Mucosa of stomach (tissue), 1 donor: ENCODE measurements around the gene FHIT.

Source experiments
- H3K27me3 ChIP-seq: one replicate; pipeline ENCODE4 v1.7.0; 2013; ENCODE audit warnings: mild to moderate bottlenecking, low read length; ENCODE audit not compliant: control insufficient read depth, insufficient read depth
- H3K36me3 ChIP-seq: one replicate; pipeline ENCODE4 v1.7.0; 2013; ENCODE audit warnings: low read length; ENCODE audit not compliant: control insufficient read depth, insufficient read depth
- H3K4me1 ChIP-seq: one replicate; pipeline ENCODE4 v1.7.0; 2013; ENCODE audit warnings: mild to moderate bottlenecking, low read length; ENCODE audit not compliant: control insufficient read depth, insufficient read depth
- H3K4me3 ChIP-seq: one replicate; pipeline ENCODE4 v1.7.0; 2013; ENCODE audit warnings: low read length
- H3K9ac ChIP-seq: one replicate; pipeline ENCODE4 v1.7.0; 2013; ENCODE audit warnings: mild to moderate bottlenecking, low read length, moderate library complexity
- H3K9me3 ChIP-seq: one replicate; pipeline ENCODE4 v1.7.0; 2013; ENCODE audit warnings: mild to moderate bottlenecking, low read length, moderate library complexity; ENCODE audit not compliant: control insufficient read depth
- donor health status: Pancreatic carcinoma.

FHIT gene

GRCh38 chr3:60887574-60887973 lies 363.7 kb downstream of the FHIT start:
- H3K9ac ChIP-seq, result no peak overlapping the region
- H3K4me1 ChIP-seq, result no peaks in the 10 kb centered on the region
- H3K4me3 ChIP-seq, result no peak overlapping the region
- H3K27me3 ChIP-seq, result no peaks in the 10 kb centered on the region
- no peaks in the 10 kb centered on the region for H3K36me3 ChIP-seq
- no peaks in the 10 kb centered on the region for H3K9me3 ChIP-seq

- no peaks in the 10 kb centered on the region for H3K36me3 ChIP-seq
- no peaks in the 10 kb centered on the region for H3K4me1 ChIP-seq
- H3K9ac ChIP-seq, result no peak overlapping the region
- no peaks in the 10 kb centered on the region for H3K9me3 ChIP-seq
- no peaks in the 10 kb centered on the region for H3K27me3 ChIP-seq
- no peak overlapping the region for H3K4me3 ChIP-seq
Measured at GRCh38 chr3:60886518-60886917, 364.7 kb downstream of the FHIT start.

- Histone ChIP-seq H3K9me3 (no peaks in the 10 kb centered on the region), H3K4me1 (no peaks in the 10 kb centered on the region), H3K9ac (no peak overlapping the region), H3K4me3 (no peak overlapping the region), H3K27me3 (no peaks in the 10 kb centered on the region), H3K36me3 (no peaks in the 10 kb centered on the region)
Measured at GRCh38 chr3:60884005-60884404, 367.2 kb downstream of the FHIT start.

GRCh38 chr3:60877188-60877587 lies 374.1 kb downstream of the FHIT start:
- no peaks in the 10 kb centered on the region for H3K27me3 ChIP-seq
- H3K4me3 ChIP-seq, result no peak overlapping the region
- H3K9me3 ChIP-seq, result no peaks in the 10 kb centered on the region
- H3K36me3 ChIP-seq, result no peaks in the 10 kb centered on the region
- H3K4me1 ChIP-seq, result no peaks in the 10 kb centered on the region
- no peak overlapping the region for H3K9ac ChIP-seq

- no peaks in the 10 kb centered on the region for H3K27me3 ChIP-seq
- no peak overlapping the region for H3K9ac ChIP-seq
- no peaks in the 10 kb centered on the region for H3K9me3 ChIP-seq
- no peaks in the 10 kb centered on the region for H3K36me3 ChIP-seq
- no peaks in the 10 kb centered on the region for H3K4me1 ChIP-seq
- H3K4me3 ChIP-seq, result no peak overlapping the region
Measured at GRCh38 chr3:60870396-60870795, 380.9 kb downstream of the FHIT start.

GRCh38 chr3:60867200-60867599 lies 384.1 kb downstream of the FHIT start:
- H3K27me3 ChIP-seq, result no peaks in the 10 kb centered on the region
- no peaks in the 10 kb centered on the region for H3K4me1 ChIP-seq
- no peaks in the 10 kb centered on the region for H3K9me3 ChIP-seq
- H3K36me3 ChIP-seq, result no peaks in the 10 kb centered on the region
- no peak overlapping the region for H3K9ac ChIP-seq
- no peak overlapping the region for H3K4me3 ChIP-seq

GRCh38 chr3:60856257-60857046 lies 394.8 kb downstream of the FHIT start:
- no peaks in the 10 kb centered on the region for H3K9me3 ChIP-seq
- H3K27me3 ChIP-seq, result no peaks in the 10 kb centered on the region
- H3K4me1 ChIP-seq, result no peaks in the 10 kb centered on the region
- no peaks in the 10 kb centered on the region for H3K36me3 ChIP-seq
- no peak overlapping the region for H3K4me3 ChIP-seq
- H3K9ac ChIP-seq, result no peak overlapping the region

GRCh38 chr3:60855250-60855649 lies 396.0 kb downstream of the FHIT start:
- H3K4me1 ChIP-seq, result no peaks in the 10 kb centered on the region

GRCh38 chr3:60854791-60855190 lies 396.5 kb downstream of the FHIT start:
- H3K27me3 ChIP-seq, result no peaks in the 10 kb centered on the region
- no peaks in the 10 kb centered on the region for H3K9me3 ChIP-seq
- no peaks in the 10 kb centered on the region for H3K4me1 ChIP-seq
- H3K36me3 ChIP-seq, result no peaks in the 10 kb centered on the region
- no peak overlapping the region for H3K4me3 ChIP-seq
- H3K9ac ChIP-seq, result no peak overlapping the region

More at GRCh38 chr3:60855250-60855649, 396.0 kb downstream of the FHIT start:
- Histone ChIP-seq H3K9me3 (no peaks in the 10 kb centered on the region), H3K36me3 (no peaks in the 10 kb centered on the region), H3K27me3 (no peaks in the 10 kb centered on the region), H3K9ac (no peak overlapping the region), H3K4me3 (no peak overlapping the region)

- Histone ChIP-seq H3K4me1 (no peaks in the 10 kb centered on the region), H3K4me3 (no peak overlapping the region), H3K9ac (no peak overlapping the region), H3K36me3 (no peaks in the 10 kb centered on the region), H3K9me3 (no peaks in the 10 kb centered on the region), H3K27me3 (no peaks in the 10 kb centered on the region)
Measured at GRCh38 chr3:60847791-60848190, 403.5 kb downstream of the FHIT start.

- H3K4me1 ChIP-seq, result no peaks in the 10 kb centered on the region
- no peaks in the 10 kb centered on the region for H3K36me3 ChIP-seq
- H3K9me3 ChIP-seq, result no peaks in the 10 kb centered on the region
- no peak overlapping the region for H3K9ac ChIP-seq
- no peaks in the 10 kb centered on the region for H3K27me3 ChIP-seq
- no peak overlapping the region for H3K4me3 ChIP-seq
Measured at GRCh38 chr3:60844256-60844655, 407.0 kb downstream of the FHIT start.

- H3K27me3 ChIP-seq, result no peaks in the 10 kb centered on the region
- H3K4me3 ChIP-seq, result no peak overlapping the region
- H3K9ac ChIP-seq, result no peak overlapping the region
- H3K4me1 ChIP-seq, result no peaks in the 10 kb centered on the region
- no peaks in the 10 kb centered on the region for H3K9me3 ChIP-seq
- H3K36me3 ChIP-seq, result no peaks in the 10 kb centered on the region
Measured at GRCh38 chr3:60841355-60841754, 409.9 kb downstream of the FHIT start.

GRCh38 chr3:60839246-60839645 lies 412.0 kb downstream of the FHIT start:
- H3K9ac ChIP-seq, result no peak overlapping the region
- no peaks in the 10 kb centered on the region for H3K36me3 ChIP-seq
- no peak overlapping the region for H3K4me3 ChIP-seq
- no peaks in the 10 kb centered on the region for H3K27me3 ChIP-seq
- H3K9me3 ChIP-seq, result no peaks in the 10 kb centered on the region
- no peaks in the 10 kb centered on the region for H3K4me1 ChIP-seq
